ENCODE data around the gene TTLL8.
A peak's percentile ranks its signal among the peaks of the same experiment; 100 is the strongest.

The TTLL8 gene

GRCh38 chr22:50071432-50072166 is 13.5 kb upstream of the TTLL8 start:
- TF ChIP-seq YY1 (IDR thresholded peaks at IDR 0.05; ENCODE audit: low read depth) (no peak), EP300 (IDR thresholded peaks at IDR 0.05; ENCODE audit: borderline replicate concordance) (no peak), ZBTB7A (IDR thresholded peaks at IDR 0.05; ENCODE audit: low read depth) (no peak), TAF1 (IDR thresholded peaks at IDR 0.05; ENCODE audit: low read depth) (no peak), FOXM1 (IDR thresholded peaks at IDR 0.05; ENCODE audit: borderline replicate concordance, low read depth) (no peak), REST (IDR thresholded peaks at IDR 0.05; ENCODE audit: low read depth) (no peak), CREB1 (IDR thresholded peaks at IDR 0.05; ENCODE audit: low read depth) (no peak), NFIC (IDR thresholded peaks at IDR 0.05) (no peak), MAX (IDR thresholded peaks at IDR 0.05) (no peak), TEAD4 (IDR thresholded peaks at IDR 0.05) (no peak), CEBPB (IDR thresholded peaks at IDR 0.05) (no peak), USF1 (IDR thresholded peaks at IDR 0.05) (no peak), TCF12 (IDR thresholded peaks at IDR 0.05; ENCODE audit: low read depth) (no peak), RAD21 (IDR thresholded peaks at IDR 0.05; ENCODE audit: low read depth) (no peak)

GRCh38 chr22:50070366-50070765 is 12.3 kb upstream of the TTLL8 start:
- TF ChIP-seq USF1 (IDR thresholded peaks at IDR 0.05) = 0 out of 2 replicates have a peak, but pooled peaks have one; percentile 14
- TF ChIP-seq EGR1 (IDR thresholded peaks at IDR 0.05) = no peak

GRCh38 chr22:50068096-50068495 is 10.0 kb upstream of the TTLL8 start:
- no peak for TF ChIP-seq EP300 (IDR thresholded peaks at IDR 0.05; ENCODE audit: borderline replicate concordance)

- no peak for TF ChIP-seq CREB1 (IDR thresholded peaks at IDR 0.05; ENCODE audit: low read depth)
- TF ChIP-seq CEBPB (IDR thresholded peaks at IDR 0.05) = no peak
- no peak for TF ChIP-seq NFIC (IDR thresholded peaks at IDR 0.05)
Observed at GRCh38 chr22:50067244-50067643, 9.1 kb upstream of the TTLL8 start.

GRCh38 chr22:50064453-50064852 is 6.4 kb upstream of the TTLL8 start:
- TF ChIP-seq FOXM1 (IDR thresholded peaks at IDR 0.05; ENCODE audit: borderline replicate concordance, low read depth) (no peak), RAD21 (IDR thresholded peaks at IDR 0.05; ENCODE audit: low read depth) (no peak), EP300 (IDR thresholded peaks at IDR 0.05; ENCODE audit: borderline replicate concordance) (no peak)

GRCh38 chr22:50063589-50064393 is 5.7 kb upstream of the TTLL8 start:
- TF ChIP-seq USF1 (IDR thresholded peaks at IDR 0.05) (no peak), RAD21 (IDR thresholded peaks at IDR 0.05; ENCODE audit: low read depth) (no peak), ZBTB7A (IDR thresholded peaks at IDR 0.05; ENCODE audit: low read depth) (no peak)

- TF ChIP-seq CEBPB (IDR thresholded peaks at IDR 0.05) (no peak), NFIC (IDR thresholded peaks at IDR 0.05) (no peak), CREB1 (IDR thresholded peaks at IDR 0.05; ENCODE audit: low read depth) (no peak), EP300 (IDR thresholded peaks at IDR 0.05; ENCODE audit: borderline replicate concordance) (no peak), TAF1 (IDR thresholded peaks at IDR 0.05; ENCODE audit: low read depth) (no peak), MAX (IDR thresholded peaks at IDR 0.05) (no peak), RAD21 (IDR thresholded peaks at IDR 0.05; ENCODE audit: low read depth) (no peak), USF1 (IDR thresholded peaks at IDR 0.05) (no peak), FOXM1 (IDR thresholded peaks at IDR 0.05; ENCODE audit: borderline replicate concordance, low read depth) (no peak), TCF12 (IDR thresholded peaks at IDR 0.05; ENCODE audit: low read depth) (no peak), TEAD4 (IDR thresholded peaks at IDR 0.05) (no peak), ZBTB7A (IDR thresholded peaks at IDR 0.05; ENCODE audit: low read depth) (no peak), YY1 (IDR thresholded peaks at IDR 0.05; ENCODE audit: low read depth) (no peak)
Observed at GRCh38 chr22:50062509-50063135, 4.5 kb upstream of the TTLL8 start.
